ENCODE data around the gene KIF18A.

Gene KIF18A

DNA sequence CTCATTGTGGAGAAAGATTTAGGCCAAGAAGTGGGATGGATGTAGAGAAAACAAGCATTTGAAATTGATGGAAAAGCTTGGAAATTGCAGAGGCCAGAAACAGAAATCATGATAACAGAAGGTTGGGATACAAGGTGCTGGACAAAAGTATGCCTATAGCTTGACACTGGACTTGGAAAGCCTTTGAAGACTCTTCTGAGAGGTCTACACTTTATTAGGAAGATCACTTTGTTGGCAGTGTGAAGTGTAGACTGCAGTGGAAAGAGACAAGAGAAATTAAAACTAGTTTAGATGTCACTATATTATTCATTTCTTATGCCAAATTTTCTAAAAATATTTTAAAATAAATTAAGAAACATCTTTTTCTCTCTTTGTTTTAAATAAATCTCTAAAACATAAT is 59.1 kb downstream of the KIF18A start:
- TF ChIP-seq, protein P1, sequence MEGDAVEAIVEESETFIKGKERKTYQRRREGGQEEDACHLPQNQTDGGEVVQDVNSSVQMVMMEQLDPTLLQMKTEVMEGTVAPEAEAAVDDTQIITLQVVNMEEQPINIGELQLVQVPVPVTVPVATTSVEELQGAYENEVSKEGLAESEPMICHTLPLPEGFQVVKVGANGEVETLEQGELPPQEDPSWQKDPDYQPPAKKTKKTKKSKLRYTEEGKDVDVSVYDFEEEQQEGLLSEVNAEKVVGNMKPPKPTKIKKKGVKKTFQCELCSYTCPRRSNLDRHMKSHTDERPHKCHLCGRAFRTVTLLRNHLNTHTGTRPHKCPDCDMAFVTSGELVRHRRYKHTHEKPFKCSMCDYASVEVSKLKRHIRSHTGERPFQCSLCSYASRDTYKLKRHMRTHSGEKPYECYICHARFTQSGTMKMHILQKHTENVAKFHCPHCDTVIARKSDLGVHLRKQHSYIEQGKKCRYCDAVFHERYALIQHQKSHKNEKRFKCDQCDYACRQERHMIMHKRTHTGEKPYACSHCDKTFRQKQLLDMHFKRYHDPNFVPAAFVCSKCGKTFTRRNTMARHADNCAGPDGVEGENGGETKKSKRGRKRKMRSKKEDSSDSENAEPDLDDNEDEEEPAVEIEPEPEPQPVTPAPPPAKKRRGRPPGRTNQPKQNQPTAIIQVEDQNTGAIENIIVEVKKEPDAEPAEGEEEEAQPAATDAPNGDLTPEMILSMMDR (IDR thresholded peaks at IDR 0.05; ENCODE audit: borderline replicate concordance, insufficient read depth, low read depth, low read length) = no peak
- H3K4me3 ChIP-seq (ENCODE audit: low read depth, low read length) = no peak overlapping the region

DNA sequence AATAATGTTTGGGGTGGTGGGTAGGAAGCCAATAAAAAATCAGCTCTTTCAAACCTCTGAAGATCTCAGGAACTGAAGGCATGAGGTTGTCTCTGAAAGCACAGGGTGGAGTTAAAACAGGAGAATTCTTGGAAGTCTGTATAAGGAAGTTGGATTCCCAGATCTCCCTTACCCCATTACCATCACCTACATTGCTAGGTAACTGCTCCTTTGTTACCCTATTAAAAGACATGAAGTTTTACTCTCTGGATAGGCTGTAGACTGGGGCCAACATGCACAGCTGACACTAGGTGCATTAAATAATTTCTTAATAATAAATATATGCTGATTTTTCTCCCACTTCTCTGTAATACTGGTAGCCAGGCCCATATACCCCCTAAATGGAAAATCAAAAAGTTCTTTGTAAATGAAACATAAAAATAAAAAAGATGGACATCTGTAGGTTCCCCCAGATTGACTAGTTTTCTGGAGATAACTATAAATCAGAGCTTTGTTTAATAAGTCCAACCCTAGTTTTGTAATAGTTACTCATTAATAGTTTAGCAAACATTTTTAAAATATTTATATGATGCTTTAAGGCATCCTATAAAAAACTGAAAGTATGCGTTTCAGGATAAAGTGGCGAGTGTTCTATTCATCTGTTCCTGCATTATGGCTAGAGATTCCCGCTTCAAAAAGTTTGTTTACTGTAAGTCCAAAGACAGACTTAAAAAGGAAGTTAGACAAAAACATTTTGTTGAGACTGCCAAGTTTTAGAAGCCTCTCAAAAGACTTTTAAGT is 63.8 kb downstream of the KIF18A start:
- no peak overlapping the region for H3K4me3 ChIP-seq (ENCODE audit: low read depth, low read length)
- TF ChIP-seq, protein P1 (IDR thresholded peaks at IDR 0.05; ENCODE audit: borderline replicate concordance, insufficient read depth, low read depth, low read length) = no peak

DNA sequence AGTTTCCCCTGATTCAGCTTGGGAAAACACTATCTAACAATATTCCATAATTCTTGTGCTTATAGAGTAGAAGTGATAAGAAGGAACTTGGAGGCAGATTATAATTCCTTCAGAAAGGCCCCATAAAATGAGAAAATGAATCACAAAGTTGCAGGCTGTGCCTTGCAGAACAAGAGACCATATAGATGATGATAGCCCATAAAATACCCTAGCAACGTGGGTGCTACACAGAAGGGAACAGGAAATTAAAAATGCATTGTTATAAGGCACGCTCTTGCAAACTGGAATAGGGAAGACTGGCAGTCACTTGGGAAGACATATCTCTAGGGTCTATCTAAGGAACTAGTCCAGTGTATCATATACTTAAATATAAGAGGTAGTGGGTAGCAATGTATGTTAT is 67.6 kb downstream of the KIF18A start:
- H3K4me3 ChIP-seq (ENCODE audit: low read depth, low read length) = no peak overlapping the region
- TF ChIP-seq, protein P1 (IDR thresholded peaks at IDR 0.05; ENCODE audit: borderline replicate concordance, insufficient read depth, low read depth, low read length) = no peak

DNA sequence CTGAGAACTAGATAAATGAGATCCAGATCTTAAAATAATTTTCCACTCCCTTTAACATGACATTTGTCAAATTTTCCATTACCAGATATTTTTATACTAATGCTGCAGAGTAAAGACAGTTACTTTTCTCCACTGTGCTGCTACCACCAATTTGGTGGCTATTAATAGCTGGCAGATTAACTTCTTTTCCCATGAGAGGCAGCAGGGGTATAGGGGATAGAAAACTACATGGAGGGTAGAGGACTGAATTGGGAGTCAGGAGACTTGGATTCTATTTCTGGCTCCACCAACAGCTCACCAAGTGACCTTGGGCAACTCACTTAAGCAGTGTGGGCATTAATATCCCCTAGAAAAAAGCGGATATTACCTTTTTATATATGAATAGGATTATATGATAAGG is 69.2 kb downstream of the KIF18A start:
- no peak overlapping the region for H3K4me3 ChIP-seq (ENCODE audit: low read depth, low read length)
- TF ChIP-seq, protein P1 (IDR thresholded peaks at IDR 0.05; ENCODE audit: borderline replicate concordance, insufficient read depth, low read depth, low read length) = no peak

DNA sequence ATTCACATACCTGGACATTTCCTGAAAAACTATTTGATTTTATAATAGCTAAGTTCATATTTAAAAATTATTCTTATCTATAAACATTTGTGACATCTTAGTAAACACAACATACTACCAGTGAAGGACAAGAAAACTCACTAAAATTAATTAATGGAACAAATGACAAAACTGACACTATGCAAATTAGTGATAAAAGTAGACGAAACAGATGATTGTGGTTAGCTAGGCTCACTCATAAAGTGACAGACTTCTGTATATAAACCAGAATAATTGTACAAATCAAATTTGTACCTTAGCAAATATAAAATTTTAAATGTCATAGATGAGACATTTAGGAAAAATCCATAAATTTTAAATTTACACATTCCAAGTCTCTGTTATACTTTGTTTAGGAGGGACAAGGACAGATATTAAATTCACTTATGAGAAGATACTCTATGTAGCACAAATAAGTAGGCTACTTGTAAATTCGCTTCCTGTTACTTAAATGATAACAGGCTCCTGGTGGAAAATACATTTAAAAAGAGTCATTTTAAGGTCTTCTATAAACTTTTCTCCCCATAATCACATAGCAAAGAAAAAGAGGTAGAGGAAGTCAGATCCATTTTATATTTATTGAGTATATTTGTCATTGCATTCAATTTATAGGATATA is 81.2 kb downstream of the KIF18A start:
- no peak overlapping the region for H3K4me3 ChIP-seq (ENCODE audit: low read depth, low read length)
- TF ChIP-seq, protein P1 (IDR thresholded peaks at IDR 0.05; ENCODE audit: borderline replicate concordance, insufficient read depth, low read depth, low read length) = no peak

DNA sequence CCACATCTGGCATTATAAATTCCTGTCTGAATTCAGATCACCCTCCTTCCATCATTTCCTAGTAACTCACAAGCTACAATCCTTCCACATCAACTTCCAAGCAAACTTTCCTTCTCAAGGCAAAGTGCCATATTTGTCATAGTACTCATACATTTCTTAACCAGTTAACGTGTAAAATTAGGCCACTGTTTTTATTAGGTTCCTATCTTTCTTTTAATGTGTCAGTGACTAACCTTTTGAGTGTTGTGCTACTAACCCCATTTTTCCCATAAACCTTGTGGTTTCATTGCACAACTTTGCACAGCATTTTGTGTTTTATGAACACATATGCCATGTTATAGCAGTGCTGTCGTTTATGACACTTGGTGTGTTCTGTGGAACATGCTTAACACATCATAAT is 90.1 kb downstream of the KIF18A start:
- TF ChIP-seq, protein P1 (IDR thresholded peaks at IDR 0.05; ENCODE audit: borderline replicate concordance, insufficient read depth, low read depth, low read length) = no peak
- no peak overlapping the region for H3K4me3 ChIP-seq (ENCODE audit: low read depth, low read length)

DNA sequence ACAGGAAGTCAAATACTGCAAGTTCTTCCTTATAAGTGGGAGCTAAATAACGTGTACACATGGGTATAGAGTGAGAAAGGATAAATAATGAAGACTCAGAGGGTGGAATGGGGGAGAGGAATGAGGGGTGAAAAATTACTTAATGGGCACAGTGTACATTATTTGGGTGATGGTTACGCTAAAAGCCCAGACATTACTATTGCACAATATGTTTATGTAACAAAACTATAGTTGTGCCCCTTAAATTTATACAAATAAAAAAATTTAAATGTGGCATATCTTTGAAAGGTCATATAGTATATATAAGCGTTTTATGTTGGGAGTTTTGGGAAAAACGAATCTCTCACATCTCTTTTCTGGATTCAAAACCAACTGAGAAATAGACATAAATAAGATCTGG is 96.1 kb downstream of the KIF18A start:
- no peak overlapping the region for H3K4me3 ChIP-seq (ENCODE audit: low read depth, low read length)
- TF ChIP-seq, protein P1 (IDR thresholded peaks at IDR 0.05; ENCODE audit: borderline replicate concordance, insufficient read depth, low read depth, low read length) = no peak
